Activated CD4-positive, alpha-beta T cell treated with anti-CD3 and anti-CD28 coated beads, Interleukin-2, amount 50 U/mL, for 4 hours (primary cell): ENCODE results near the gene SLC13A3.

Experiments
- DNase-seq, 2 experiments: peaks; one replicate each; pipeline ENCODE4 v3.0.0-alpha.2; 2020

SLC13A3 gene

DNA sequence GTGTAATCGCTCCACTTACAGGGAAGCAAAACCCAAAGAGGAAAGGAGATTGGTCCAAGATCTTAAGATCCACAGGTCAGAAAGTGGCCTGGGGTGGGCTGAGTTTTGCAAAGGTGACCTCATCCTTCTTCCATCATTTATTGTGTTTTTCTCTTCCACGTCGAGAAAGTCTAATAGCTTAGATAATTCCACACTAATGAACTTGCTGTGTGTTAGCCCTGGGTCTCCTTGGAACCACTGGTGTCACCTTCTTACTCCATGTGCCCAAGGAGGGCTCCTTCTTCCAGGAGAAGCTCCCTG lies 1.7 kb downstream of the SLC13A3 start:
- DNase-seq = no peak

- no peak for DNase-seq
These were observed 2.2 kb downstream of the SLC13A3 start for GRCh38 chr20:46648903-46649649.

DNA sequence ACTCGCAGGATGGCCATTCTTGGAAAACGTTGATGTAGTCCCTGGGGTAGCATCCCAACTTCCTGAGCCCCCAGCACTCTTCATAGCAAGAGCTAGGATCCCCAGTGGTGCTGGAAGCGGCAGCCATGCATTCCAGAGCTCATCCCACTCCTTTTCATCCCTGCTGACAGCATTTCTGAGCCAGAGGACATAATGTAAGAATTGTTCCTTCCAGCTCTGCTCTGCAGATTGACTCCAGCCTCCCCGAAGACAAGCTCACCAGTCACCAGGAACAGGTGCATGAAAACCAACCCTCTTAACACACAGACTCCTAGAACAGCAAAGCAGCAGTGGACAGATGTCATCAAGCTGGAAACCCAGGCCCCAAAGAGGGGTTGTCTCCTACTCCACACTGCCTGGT lies 3.8 kb downstream of the SLC13A3 start:
- no peak for DNase-seq

- no peak for DNase-seq
These were observed 4.4 kb downstream of the SLC13A3 start for GRCh38 chr20:46646659-46647380.

GRCh38 chr20:46646122-46646521 lies 5.1 kb downstream of the SLC13A3 start:
- no peak for DNase-seq

DNA sequence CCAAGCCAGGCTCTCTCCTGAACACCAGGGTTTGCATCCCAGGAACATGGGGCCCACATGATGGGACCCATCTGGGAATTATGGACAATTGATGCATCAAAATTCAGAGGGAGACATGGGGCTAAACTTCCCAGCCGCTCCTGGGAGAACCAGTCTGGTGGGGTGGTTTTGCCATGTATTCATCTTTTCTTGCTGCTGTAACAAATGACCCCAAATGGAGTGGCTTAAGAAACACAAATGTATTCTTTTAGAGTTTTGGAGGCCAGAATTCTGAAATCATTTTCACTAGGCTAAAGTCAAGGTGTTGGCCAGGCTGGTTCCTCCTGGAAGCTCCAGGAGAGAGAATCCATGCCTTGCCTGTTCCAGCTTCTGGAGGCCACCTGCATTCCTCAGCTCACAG lies 6.5 kb downstream of the SLC13A3 start:
- no peak for DNase-seq

- DNase-seq = no peak
These were observed 7.1 kb downstream of the SLC13A3 start for GRCh38 chr20:46644160-46644559.

GRCh38 chr20:46642969-46643343 lies 8.3 kb downstream of the SLC13A3 start:
- no peak for DNase-seq

DNA sequence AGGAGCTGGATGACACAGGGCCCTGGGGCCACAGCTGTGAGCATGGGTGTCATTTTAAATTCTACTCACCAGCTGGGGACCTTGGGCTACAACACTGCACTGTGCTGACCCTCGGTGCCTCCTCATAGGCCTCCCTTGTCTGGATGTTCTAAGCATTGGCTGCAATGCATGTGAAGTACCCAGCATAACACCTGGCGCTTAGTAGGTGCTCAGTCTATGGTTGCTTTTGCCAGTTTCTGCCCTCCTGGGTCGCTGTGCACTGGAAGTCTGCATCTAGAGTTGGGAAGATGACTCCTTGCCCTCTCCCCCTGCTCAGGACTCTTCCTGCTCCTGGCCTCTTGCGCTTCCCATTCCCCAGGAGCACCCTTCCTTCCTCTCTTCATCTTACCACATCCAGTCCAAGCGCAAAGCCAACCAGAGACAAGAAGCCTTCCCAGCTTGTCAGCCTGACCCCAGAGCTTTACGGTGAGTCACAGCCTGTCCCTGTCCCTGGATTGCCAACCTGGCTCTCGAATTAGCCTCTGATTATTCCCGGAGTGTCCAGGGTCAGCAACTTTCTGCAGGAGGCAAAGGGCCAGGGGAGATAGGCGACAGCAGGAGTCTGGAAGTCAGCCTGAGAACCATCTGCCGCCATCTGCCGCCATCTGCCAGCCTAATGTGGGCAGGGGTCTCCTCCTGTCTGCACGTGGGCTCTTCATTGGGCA lies 8.8 kb downstream of the SLC13A3 start:
- no peak for DNase-seq

- DNase-seq = no peak
These were observed 9.8 kb downstream of the SLC13A3 start for GRCh38 chr20:46641424-46641823.

DNA sequence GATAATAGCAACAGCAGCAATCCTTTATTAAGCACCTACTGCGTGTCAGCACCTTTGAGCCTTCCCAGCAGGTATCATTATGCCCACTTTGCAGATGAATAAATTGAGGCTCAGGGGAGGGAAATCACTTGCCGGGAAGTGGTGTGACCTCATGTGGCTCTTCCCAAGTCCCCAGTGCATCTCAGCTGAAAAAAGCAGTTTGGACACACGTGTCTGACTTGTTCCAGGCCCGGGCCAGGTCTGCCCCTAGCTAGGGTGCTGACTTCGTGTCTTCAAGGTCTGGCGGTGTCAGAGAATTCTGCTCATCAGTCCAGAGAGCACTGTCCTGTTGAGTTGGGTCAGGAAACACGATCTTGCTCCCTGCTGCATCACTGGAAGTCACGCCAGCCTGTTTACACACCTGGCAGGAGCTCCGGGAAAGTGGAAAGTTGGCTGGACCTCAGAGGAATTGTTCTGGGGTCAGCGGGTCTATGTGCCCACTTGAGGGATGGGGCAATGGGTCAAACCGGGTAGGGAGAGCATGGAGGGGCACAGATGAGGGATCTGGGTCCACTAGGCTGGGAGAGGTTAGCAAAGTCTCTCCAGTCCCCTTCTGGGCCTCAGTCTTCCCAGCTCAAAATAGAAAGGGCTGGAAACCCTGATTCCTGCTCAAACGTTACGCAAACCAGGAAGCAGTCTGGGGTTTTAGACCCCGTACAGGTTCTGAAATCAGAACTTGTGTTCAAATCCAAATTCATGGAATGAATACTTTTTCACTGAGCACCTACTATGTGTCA lies 10.5 kb downstream of the SLC13A3 start:
- no peak for DNase-seq

- DNase-seq = no peak
These were observed 11.2 kb downstream of the SLC13A3 start for GRCh38 chr20:46640044-46640443.

- no peak for DNase-seq
These were observed 11.7 kb downstream of the SLC13A3 start for GRCh38 chr20:46639587-46639986.

DNA sequence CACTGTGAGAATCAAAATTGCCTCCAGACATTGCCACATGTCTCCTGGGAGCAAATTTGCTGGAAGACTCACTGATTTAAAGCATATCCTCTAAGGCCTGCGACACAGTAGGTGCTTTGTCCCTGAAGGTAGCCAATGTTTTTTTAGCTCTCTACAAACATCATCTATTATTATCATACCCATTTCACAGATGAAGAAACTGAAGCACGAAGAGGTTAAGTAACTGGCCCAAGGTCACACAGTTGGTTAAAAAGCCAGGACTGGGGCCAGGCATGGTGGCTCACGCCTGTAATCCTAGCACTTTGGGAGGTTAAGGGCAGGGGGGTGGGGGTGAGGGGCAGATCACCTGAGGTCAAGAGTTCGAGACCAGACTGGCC lies 12.4 kb downstream of the SLC13A3 start:
- no peak for DNase-seq

DNA sequence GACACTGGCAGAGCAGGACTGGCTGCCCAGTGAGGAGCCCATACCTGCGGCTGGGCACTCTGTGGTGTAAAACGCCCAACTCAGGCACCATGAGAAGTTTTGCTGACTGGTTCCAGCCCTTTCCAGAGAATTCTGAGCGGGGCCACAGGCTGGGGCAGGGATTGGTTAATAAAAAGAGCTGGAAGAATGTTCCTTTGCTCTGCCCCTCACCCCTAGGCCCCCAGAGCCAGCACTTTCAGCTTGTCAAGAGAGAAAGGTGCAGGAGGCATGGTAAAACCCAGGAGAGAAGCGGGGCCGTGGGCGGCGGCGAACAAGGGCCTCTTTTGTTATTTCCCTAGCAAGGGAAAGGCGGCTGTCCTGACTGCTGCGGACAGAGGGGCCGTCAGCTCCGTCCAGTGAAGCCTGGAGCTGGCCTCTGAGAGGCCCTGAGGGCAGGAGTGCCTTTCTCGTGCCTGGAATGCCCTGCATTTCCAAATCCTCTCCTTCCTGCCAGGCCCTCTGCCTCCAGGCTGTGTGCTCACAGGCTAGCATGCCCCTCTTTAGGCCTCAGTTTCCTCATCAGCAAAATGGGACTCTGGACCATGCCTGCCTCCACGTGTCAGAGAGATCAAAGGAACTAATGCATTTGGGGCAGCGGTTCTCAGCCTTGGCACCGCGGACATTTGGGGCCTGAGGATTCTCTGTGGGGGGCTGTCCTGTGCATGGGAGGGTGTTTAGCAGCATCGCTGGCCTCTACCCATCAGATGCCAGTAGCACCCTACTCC lies 12.9 kb downstream of the SLC13A3 start:
- no peak for DNase-seq

DNA sequence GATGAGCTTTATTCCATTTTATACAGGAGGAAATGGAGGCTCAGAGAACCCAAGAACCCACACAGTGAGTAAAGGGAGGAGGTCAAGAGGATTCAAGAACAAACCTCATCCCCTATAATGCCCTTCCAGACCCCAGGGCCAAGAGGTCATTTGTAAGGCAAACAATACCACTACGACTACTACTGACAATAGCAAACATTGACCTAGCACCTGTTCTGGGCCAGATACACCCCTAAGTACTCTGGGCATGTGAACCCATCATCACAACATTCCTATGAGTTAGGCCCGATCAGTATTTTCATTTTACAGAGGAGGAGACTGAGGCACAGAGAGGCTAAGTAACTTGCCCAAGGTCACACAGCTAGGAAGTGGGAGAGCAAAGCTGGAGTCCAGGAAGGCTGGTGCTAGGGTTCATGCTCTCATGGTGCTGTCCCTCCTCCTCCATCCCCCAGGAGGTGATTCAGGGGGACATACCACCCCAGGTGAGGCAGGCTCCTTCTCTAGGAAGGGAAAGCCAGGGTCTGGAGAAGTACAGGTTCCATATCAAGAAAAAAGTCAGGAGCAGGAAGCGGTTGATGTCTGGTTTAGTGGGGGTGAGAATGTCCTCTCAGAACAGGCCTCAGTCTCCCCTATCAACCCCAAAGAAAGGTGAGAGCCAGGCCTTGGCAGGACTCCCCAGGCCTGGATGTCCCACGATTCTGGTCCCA lies 13.7 kb downstream of the SLC13A3 start:
- DNase-seq = no peak

DNA sequence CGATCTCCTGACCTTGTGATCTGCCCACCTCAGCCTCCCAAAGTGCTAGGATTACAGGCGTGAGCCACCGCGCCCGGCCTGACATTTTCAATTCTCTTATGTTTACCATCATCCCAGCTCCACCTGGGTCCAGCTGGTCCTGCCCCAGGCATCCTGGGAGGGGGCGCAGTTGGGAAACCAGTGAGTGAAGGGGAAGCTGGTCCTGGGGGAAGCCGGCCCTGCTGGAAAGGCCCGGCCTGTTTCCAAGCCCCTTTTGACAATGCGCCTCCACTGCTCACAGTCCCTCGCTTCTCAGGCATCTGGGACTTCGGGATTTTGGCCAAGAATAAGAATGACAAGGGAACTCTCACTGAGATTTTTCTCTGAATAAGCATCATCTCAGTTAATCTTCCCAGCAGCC lies 14.2 kb downstream of the SLC13A3 start:
- DNase-seq = no peak

GRCh38 chr20:46636514-46636913 lies 14.7 kb downstream of the SLC13A3 start:
- no peak for DNase-seq

DNA sequence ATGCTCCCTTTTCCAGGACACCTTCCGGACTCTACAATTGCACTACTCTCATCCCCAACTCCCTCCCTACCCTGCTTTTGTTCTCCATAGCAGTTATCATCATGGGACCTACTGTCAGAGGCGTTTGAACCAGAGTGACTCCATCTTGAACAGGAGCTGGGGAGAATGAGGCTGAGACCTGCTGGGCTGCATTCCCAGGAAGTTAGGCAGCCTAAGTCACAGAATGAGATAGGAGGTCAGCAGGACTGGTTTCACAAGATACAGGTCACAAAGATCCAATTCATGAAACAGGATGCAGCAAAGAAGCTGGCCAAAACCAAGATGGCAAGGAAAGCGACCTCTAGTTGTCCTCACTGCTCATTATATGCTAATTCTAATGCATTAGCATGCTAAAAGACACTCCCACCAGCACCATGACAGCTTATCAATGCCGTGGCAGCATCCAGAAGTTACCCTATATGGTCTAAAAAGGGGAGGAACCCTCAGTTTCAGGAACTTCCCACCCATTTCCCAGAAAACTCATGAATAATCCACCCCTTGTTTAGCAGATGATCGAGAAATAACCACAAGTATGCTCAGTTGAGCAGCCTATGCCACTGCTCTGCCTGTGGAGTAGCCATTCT lies 15.6 kb downstream of the SLC13A3 start:
- DNase-seq = no peak

GRCh38 chr20:46634528-46634927 lies 16.7 kb downstream of the SLC13A3 start:
- no peak for DNase-seq

GRCh38 chr20:46631874-46632446 lies 19.3 kb downstream of the SLC13A3 start:
- DNase-seq = no peak
